Measurements from ENCODE around the gene PPIG. TPM values are rescaled to one million over a fixed set of nuclear protein-coding genes. Genes with fewer than 3 reads are reported as not detected.
"Not testable (repeated sequence)": the region's sequence is repeated elsewhere in the genome, so short reads cannot be mapped to it uniquely, and the experiment has no call there.

Gene PPIG
- total and polyA plus RNA-seq, 2 donors: 38.1 to 55.4 TPM

DNA sequence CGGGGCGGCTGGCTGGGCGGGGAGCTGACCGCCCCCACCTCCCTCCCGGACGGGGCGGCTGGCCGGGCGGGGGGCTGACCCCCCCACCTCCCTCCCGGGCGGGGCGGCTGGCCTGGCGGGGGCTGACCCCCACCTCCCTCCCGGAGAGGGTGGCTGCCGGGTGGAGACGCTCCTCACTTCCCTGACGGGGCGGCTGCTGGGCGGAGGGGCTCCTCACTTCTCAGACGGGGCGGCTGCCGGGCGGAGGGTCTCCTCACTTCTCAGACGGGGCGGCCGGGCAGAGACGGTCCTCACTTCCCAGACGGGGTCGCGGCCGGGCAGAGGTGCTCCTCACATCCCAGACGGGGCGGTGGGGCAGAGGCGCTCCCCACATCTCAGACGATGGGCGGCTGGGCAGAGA, 8.9 kb upstream of the PPIG start:
- WGBS: 97% methylated on average over 28 of the region's 36 CpGs
- not testable (repeated sequence) for H3K27ac ChIP-seq (ENCODE audit: low read depth in 1 of 2, low read length in 1 of 2); DNase-seq (ENCODE audit: low read depth in 6 of 9, low spot score in 9 of 9); H3K9me3 ChIP-seq (ENCODE audit: control insufficient read depth in 2 of 2, insufficient read depth in 1 of 2, low read length in 1 of 2); H3K4me1 ChIP-seq (ENCODE audit: control insufficient read depth in 2 of 2, insufficient read depth in 2 of 2, low read length in 2 of 2); H3K4me3 ChIP-seq (ENCODE audit: low read length in 2 of 2); H3K27me3 ChIP-seq (ENCODE audit: control insufficient read depth in 2 of 2, insufficient read depth in 1 of 2, low read length in 1 of 2); H3K36me3 ChIP-seq (ENCODE audit: control insufficient read depth in 2 of 2, insufficient read depth in 2 of 2, low read length in 1 of 2)

DNA sequence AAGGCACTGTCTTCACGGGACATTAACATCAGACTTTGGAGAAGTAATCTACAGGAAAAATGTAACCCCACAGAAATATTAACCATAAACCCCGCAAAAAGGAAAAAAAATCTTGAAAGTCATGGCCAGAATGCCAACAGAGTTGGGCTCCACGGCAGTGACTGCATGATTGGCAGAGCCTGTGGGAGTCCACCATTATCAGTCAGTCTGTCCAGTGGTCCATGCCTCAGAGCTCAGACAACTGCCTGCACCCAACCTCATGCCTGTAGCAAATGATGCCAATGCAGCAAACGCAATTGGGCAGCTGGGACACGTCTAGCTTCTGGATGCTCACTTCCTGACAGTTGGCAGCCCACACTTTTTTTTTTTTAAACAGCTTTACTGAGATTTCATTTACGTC, 5.1 kb upstream of the PPIG start:
- H3K36me3 ChIP-seq (ENCODE audit: control insufficient read depth in 2 of 2, insufficient read depth in 2 of 2, low read length in 1 of 2): no peaks in the 10 kb centered on the region
- DNase-seq (ENCODE audit: low read depth in 6 of 9, low spot score in 9 of 9): no peak
- H3K4me1 ChIP-seq (ENCODE audit: control insufficient read depth in 2 of 2, insufficient read depth in 2 of 2, low read length in 2 of 2): no peaks in the 10 kb centered on the region
- H3K27ac ChIP-seq (ENCODE audit: low read depth in 1 of 2, low read length in 1 of 2): no peak overlapping the region
- H3K4me3 ChIP-seq (ENCODE audit: low read length in 2 of 2): no peak overlapping the region
- peaks cover 0 to 6% of the 10 kb centered on the region in 2 donors for H3K9me3 ChIP-seq (ENCODE audit: control insufficient read depth in 2 of 2, insufficient read depth in 1 of 2, low read length in 1 of 2)
- H3K27me3 ChIP-seq (ENCODE audit: control insufficient read depth in 2 of 2, insufficient read depth in 1 of 2, low read length in 1 of 2): peaks cover 0 to 3% of the 10 kb centered on the region in 2 donors
- WGBS: 74% methylated on average over 6 of the region's 6 CpGs

DNA sequence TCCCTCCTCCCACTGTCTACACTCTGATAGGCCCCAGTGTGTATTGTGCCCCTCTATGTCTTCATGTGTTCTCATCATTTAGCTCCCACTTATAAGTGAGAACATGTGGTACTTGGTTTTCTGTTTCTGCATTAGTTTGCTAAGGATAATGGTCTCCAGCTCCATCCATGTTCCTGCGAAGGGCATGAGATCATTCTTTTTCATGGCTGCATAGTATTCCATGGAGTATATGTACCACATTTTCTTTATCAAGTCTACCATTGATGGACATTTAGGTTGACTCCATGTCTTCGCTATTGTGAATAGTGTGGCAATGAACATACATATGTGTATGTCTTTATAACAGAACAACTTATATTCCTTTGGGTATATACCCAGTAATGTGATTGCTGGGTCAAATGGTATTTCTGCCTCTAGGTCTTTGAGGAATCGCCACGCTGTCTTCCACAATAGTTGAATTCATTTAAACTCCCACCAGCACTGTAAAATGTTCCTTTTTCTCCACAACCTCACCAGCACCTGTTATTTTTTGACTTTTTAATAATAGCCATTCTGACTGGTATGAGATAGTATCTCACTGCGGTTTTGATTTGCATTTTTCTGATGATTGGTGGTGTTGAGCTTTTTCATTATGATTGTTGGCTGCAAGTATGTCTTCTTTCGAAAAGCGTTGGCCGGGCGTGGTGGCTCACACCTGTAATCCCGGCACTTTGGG, 1.4 kb upstream of the PPIG start:
- WGBS: 97% methylated on average over 10 of the region's 10 CpGs
- H3K9me3 ChIP-seq (ENCODE audit: control insufficient read depth in 2 of 2, insufficient read depth in 1 of 2, low read length in 1 of 2); H3K4me3 ChIP-seq (ENCODE audit: low read length in 2 of 2); DNase-seq (ENCODE audit: low read depth in 6 of 9, low spot score in 9 of 9); H3K4me1 ChIP-seq (ENCODE audit: control insufficient read depth in 2 of 2, insufficient read depth in 2 of 2, low read length in 2 of 2); H3K27me3 ChIP-seq (ENCODE audit: control insufficient read depth in 2 of 2, insufficient read depth in 1 of 2, low read length in 1 of 2); H3K27ac ChIP-seq (ENCODE audit: low read depth in 1 of 2, low read length in 1 of 2); H3K36me3 ChIP-seq (ENCODE audit: control insufficient read depth in 2 of 2, insufficient read depth in 2 of 2, low read length in 1 of 2): not testable (repeated sequence)

DNA sequence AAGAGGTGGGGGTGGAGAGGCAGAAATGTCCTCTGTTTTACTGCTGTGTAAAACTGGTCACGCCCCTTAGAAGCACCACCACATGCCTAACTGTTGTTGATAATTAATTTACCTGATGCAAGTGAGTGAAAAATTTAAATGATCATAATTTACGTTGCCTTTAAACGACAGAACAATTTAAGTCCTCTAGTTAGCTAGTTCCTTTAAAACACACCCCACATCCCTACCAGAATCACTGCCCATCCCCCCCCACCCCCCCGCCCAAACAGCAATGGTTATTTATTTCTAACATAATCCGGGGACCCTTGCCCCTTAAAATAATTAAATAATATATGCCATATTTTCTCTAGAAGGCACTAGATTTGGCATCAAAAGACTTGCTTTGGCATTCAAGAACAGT, 633 bp upstream of the PPIG start:
- Histone ChIP-seq H3K27ac (ENCODE audit: low read depth in 1 of 2, low read length in 1 of 2) (peak overlapping the region in 1 of 2 donors; percentile 99), H3K27me3 (ENCODE audit: control insufficient read depth in 2 of 2, insufficient read depth in 1 of 2, low read length in 1 of 2) (peaks cover 0 to 3% of the 10 kb centered on the region in 2 donors), H3K4me1 (ENCODE audit: control insufficient read depth in 2 of 2, insufficient read depth in 2 of 2, low read length in 2 of 2) (peaks cover 3 to 4% of the 10 kb centered on the region in 2 donors), H3K9me3 (ENCODE audit: control insufficient read depth in 2 of 2, insufficient read depth in 1 of 2, low read length in 1 of 2) (peaks cover 0 to 9% of the 10 kb centered on the region in 2 donors), H3K36me3 (ENCODE audit: control insufficient read depth in 2 of 2, insufficient read depth in 2 of 2, low read length in 1 of 2) (no peaks in the 10 kb centered on the region), H3K4me3 (ENCODE audit: low read length in 2 of 2) (no peak overlapping the region)
- DNase-seq (ENCODE audit: low read depth in 6 of 9, low spot score in 9 of 9): no peak
- 97% methylated on average over 5 of the region's 5 CpGs for WGBS

DNA sequence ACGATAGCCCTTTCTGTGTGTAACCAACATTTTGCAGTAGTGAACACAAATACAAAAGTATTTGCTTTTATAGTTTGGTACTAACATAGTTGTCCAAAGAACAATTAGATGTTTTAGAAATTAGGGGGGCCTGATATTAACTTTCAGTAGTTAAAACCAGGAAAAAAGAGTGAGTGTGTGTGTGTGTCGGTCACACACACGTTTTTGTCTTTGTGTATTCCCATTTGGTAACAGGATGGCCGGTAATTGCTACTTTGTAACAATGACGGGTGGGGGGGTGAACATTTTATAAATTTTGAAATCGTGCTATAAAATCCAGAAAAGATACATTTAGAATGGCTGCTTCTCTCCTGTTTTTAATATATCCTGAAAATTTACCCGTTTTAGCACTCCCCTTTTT, 1.5 kb downstream of the PPIG start:
- peaks cover 3 to 4% of the 10 kb centered on the region in 2 donors for H3K4me1 ChIP-seq (ENCODE audit: control insufficient read depth in 2 of 2, insufficient read depth in 2 of 2, low read length in 2 of 2)
- H3K27me3 ChIP-seq (ENCODE audit: control insufficient read depth in 2 of 2, insufficient read depth in 1 of 2, low read length in 1 of 2): no peaks in the 10 kb centered on the region
- H3K9me3 ChIP-seq (ENCODE audit: control insufficient read depth in 2 of 2, insufficient read depth in 1 of 2, low read length in 1 of 2): peaks cover 0 to 9% of the 10 kb centered on the region in 2 donors
- no peak for DNase-seq (ENCODE audit: low read depth in 6 of 9, low spot score in 9 of 9)
- H3K36me3 ChIP-seq (ENCODE audit: control insufficient read depth in 2 of 2, insufficient read depth in 2 of 2, low read length in 1 of 2): no peaks in the 10 kb centered on the region
- 26% methylated on average over 7 of the region's 7 CpGs for WGBS
- peak overlapping the region; percentile 82 to 90 for H3K4me3 ChIP-seq (ENCODE audit: low read length in 2 of 2)
- H3K27ac ChIP-seq (ENCODE audit: low read depth in 1 of 2, low read length in 1 of 2): peak overlapping the region in 1 of 2 donors; percentile 33

DNA sequence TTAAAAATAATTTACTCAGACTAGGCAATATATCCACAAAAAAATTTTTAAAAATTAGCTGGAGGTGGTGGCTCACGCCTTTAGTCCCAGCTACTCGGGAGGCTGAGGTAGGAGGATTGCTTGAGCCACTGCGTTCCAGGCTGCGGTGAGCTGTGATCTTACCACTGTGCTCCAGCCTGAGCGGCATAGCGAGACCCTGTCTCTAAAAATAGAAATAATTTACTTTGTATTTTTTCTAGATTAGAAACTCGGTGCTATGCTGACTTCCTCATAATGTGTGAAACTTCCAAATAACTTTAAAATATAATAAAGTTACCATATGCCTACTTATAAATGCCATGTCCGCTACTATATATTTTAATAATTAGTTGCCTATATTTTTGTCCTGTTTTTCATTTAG, 6.7 kb downstream of the PPIG start:
- DNase-seq (ENCODE audit: low read depth in 6 of 9, low spot score in 9 of 9): no peak
- Histone ChIP-seq H3K9me3 (ENCODE audit: control insufficient read depth in 2 of 2, insufficient read depth in 1 of 2, low read length in 1 of 2) (no peaks in the 10 kb centered on the region), H3K4me1 (ENCODE audit: control insufficient read depth in 2 of 2, insufficient read depth in 2 of 2, low read length in 2 of 2) (peaks cover 1 to 3% of the 10 kb centered on the region in 2 donors), H3K27ac (ENCODE audit: low read depth in 1 of 2, low read length in 1 of 2) (no peak overlapping the region), H3K36me3 (ENCODE audit: control insufficient read depth in 2 of 2, insufficient read depth in 2 of 2, low read length in 1 of 2) (no peaks in the 10 kb centered on the region), H3K27me3 (ENCODE audit: control insufficient read depth in 2 of 2, insufficient read depth in 1 of 2, low read length in 1 of 2) (no peaks in the 10 kb centered on the region), H3K4me3 (ENCODE audit: low read length in 2 of 2) (no peak overlapping the region)
- 81% methylated on average over 8 of the region's 8 CpGs for WGBS

DNA sequence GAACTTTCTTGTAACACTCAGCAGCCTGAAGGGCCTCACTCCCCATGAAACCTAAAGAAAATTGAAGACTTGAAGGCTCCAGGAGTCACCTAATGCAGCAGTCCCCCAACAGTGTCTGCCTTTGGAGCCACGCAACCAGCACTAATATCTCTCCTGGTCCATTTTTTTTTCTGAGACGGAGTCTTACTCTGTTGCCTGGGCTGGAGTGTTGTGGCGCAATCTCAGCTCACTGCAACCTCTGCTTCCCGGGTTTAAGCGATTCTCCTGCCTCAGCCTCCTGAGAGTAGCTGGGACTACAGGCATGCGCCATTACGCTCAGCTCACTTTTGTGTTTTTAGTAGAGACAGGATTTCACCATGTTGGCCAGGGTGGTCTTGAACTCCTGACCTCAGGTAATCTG, 12.4 kb downstream of the PPIG start:
- DNase-seq (ENCODE audit: low read depth in 6 of 9, low spot score in 9 of 9); H3K9me3 ChIP-seq (ENCODE audit: control insufficient read depth in 2 of 2, insufficient read depth in 1 of 2, low read length in 1 of 2); H3K27me3 ChIP-seq (ENCODE audit: control insufficient read depth in 2 of 2, insufficient read depth in 1 of 2, low read length in 1 of 2); H3K4me3 ChIP-seq (ENCODE audit: low read length in 2 of 2); H3K36me3 ChIP-seq (ENCODE audit: control insufficient read depth in 2 of 2, insufficient read depth in 2 of 2, low read length in 1 of 2); H3K4me1 ChIP-seq (ENCODE audit: control insufficient read depth in 2 of 2, insufficient read depth in 2 of 2, low read length in 2 of 2); H3K27ac ChIP-seq (ENCODE audit: low read depth in 1 of 2, low read length in 1 of 2): not testable (repeated sequence)
- WGBS: 84% methylated on average over 7 of the region's 7 CpGs

DNA sequence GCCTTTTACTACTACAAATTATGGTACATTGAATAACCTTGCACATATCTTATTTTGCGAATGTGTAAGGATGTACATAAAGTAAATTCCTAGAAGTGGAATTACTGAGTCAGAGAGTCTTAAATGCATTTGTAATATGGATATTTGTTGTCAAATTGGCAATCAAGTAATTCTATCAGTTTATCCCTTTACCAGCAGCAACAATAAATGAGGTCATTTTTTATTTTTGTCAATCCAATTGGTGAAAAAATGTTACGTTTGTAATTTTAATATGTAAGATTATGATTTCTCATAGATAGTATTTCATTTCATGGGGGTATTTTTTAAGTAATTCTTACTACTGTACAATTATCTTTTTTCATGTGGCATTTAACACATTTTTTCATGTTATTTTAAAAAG, 14.8 kb downstream of the PPIG start:
- Histone ChIP-seq H3K27ac (ENCODE audit: low read depth in 1 of 2, low read length in 1 of 2) (no peak overlapping the region), H3K27me3 (ENCODE audit: control insufficient read depth in 2 of 2, insufficient read depth in 1 of 2, low read length in 1 of 2) (no peaks in the 10 kb centered on the region), H3K4me3 (ENCODE audit: low read length in 2 of 2) (no peak overlapping the region), H3K4me1 (ENCODE audit: control insufficient read depth in 2 of 2, insufficient read depth in 2 of 2, low read length in 2 of 2) (no peaks in the 10 kb centered on the region), H3K9me3 (ENCODE audit: control insufficient read depth in 2 of 2, insufficient read depth in 1 of 2, low read length in 1 of 2) (no peaks in the 10 kb centered on the region), H3K36me3 (ENCODE audit: control insufficient read depth in 2 of 2, insufficient read depth in 2 of 2, low read length in 1 of 2) (peaks cover 0 to 10% of the 10 kb centered on the region in 2 donors)
- no peak for DNase-seq (ENCODE audit: low read depth in 6 of 9, low spot score in 9 of 9)
- WGBS: 98% methylated on average over 2 of the region's 2 CpGs

DNA sequence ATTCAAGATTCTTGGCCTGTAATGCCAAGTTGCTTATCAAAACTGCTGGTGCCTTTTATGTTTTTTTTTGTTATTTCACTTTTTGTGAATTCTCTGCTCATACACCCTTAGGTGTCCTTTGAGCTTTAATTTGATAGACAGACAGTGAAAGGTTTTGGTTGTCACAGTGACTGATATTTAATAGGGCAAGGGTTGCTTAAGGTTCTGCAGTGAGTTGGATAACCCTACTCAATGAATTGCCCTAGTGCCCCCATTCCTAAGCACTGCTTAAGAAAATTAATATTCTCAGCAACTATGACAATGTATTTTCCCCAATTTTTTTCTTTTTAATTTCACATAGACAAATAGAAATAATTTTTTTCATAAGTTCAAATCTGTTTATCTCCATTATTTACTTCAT, 15.4 kb downstream of the PPIG start:
- Histone ChIP-seq H3K4me3 (ENCODE audit: low read length in 2 of 2) (no peak overlapping the region), H3K9me3 (ENCODE audit: control insufficient read depth in 2 of 2, insufficient read depth in 1 of 2, low read length in 1 of 2) (no peaks in the 10 kb centered on the region), H3K4me1 (ENCODE audit: control insufficient read depth in 2 of 2, insufficient read depth in 2 of 2, low read length in 2 of 2) (no peaks in the 10 kb centered on the region), H3K27me3 (ENCODE audit: control insufficient read depth in 2 of 2, insufficient read depth in 1 of 2, low read length in 1 of 2) (no peaks in the 10 kb centered on the region), H3K27ac (ENCODE audit: low read depth in 1 of 2, low read length in 1 of 2) (no peak overlapping the region), H3K36me3 (ENCODE audit: control insufficient read depth in 2 of 2, insufficient read depth in 2 of 2, low read length in 1 of 2) (peaks cover 4 to 16% of the 10 kb centered on the region in 2 donors)
- no peak for DNase-seq (ENCODE audit: low read depth in 6 of 9, low spot score in 9 of 9)
